Endothelial cell of umbilical vein (primary cell): ENCODE measurements around the gene COX4I1.

Experiments used
- POLR2A ChIP-seq: IDR thresholded peaks from 2 replicates; pipeline ENCODE4 v1.6.1; 2012; ENCODE audit warnings: low read depth, mild to moderate bottlenecking, control low read depth, low read length
- POLR2AphosphoS5 ChIP-seq: IDR thresholded peaks from 2 replicates; pipeline ENCODE4 v1.6.1; 2012; ENCODE audit warnings: low read depth, mild to moderate bottlenecking, control low read depth, low read length, moderate library complexity; ENCODE audit not compliant: insufficient read depth
- TF ChIP-seq, protein P1 (sequence below), 2 donors: IDR thresholded peaks; 1 replicate in 1 of 2; 2 replicates in 1 of 2; pipeline ENCODE4 v1.5.1; 2011; ENCODE audit warnings: low read length in 2 of 2, mild to moderate bottlenecking in 2 of 2, moderate library complexity in 2 of 2, control low read depth in 1 of 2, inconsistent platforms in 1 of 2, low read depth in 1 of 2; ENCODE audit not compliant: insufficient read depth in 1 of 2; ENCODE audit errors: extremely low read depth in 1 of 2

DNA sequence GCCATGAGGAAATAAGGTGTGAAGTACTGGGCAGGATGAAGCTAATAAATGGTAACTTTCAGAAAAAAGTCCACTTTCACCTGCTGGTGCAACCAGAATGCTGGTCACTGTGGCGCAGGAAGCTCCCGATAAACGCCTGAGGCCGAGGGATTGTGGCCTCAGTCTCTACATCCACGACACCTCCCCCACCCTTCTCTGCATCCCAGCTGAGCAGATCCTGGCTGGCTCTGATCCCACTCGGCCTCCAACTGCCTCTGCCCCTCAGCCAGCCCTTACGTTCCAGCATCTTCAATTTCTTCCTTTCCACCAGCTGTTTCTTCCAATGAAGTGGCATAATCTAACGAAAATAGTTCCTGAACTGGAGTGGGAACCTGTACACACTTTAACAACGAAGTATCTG lies 49.5 kb downstream of the COX4I1 start:
- TF ChIP-seq, protein P1, sequence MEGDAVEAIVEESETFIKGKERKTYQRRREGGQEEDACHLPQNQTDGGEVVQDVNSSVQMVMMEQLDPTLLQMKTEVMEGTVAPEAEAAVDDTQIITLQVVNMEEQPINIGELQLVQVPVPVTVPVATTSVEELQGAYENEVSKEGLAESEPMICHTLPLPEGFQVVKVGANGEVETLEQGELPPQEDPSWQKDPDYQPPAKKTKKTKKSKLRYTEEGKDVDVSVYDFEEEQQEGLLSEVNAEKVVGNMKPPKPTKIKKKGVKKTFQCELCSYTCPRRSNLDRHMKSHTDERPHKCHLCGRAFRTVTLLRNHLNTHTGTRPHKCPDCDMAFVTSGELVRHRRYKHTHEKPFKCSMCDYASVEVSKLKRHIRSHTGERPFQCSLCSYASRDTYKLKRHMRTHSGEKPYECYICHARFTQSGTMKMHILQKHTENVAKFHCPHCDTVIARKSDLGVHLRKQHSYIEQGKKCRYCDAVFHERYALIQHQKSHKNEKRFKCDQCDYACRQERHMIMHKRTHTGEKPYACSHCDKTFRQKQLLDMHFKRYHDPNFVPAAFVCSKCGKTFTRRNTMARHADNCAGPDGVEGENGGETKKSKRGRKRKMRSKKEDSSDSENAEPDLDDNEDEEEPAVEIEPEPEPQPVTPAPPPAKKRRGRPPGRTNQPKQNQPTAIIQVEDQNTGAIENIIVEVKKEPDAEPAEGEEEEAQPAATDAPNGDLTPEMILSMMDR (IDR thresholded peaks at IDR 0.05; ENCODE audit: extremely low read depth in 1 of 2, insufficient read depth in 1 of 2, low read depth in 1 of 2, low read length in 2 of 2): no peak
- TF ChIP-seq POLR2A (no peak), POLR2AphosphoS5 (no peak)
